Panc1 (cell line): Measurements from ENCODE around the gene ROBO4. TPM values are rescaled to one million over a fixed set of nuclear protein-coding genes. Genes with fewer than 3 reads are reported as not detected.

Experiments used
- ATAC-seq: fragments of 200-7000 bp; cut with Tn5 transposase; 2 replicates; pipeline ENCODE4 v1.9.1; 2020; ENCODE audit warnings: mild to moderate bottlenecking, moderate library complexity
- BruUV-seq: library from RNA; stranded (reverse); fragments of 400-500 nt; replicated peaks from 2 replicates; lab custom pipeline; 2021; lab: Mats Ljungman, UMichigan
- CTCF ChIA-PET: fragments of 300-600 bp; sonication (Branson Sonifier 250); formaldehyde crosslinking; loops from one replicate; lab custom pipeline; 2022; ENCODE audit warnings: antibody characterized with exemption; lab: Charles Lee
- POLR2A ChIA-PET: fragments of 300-600 bp; sonication (Branson Sonifier 250); formaldehyde crosslinking; loops from one replicate; lab custom pipeline; 2022; ENCODE audit warnings: antibody characterized with exemption; lab: Charles Lee
- DNase-seq: peaks from one replicate; pipeline ENCODE4 v3.0.0-alpha.2; 2010; ENCODE audit warnings: low read depth, low spot score
- H3K27ac ChIP-seq: 2 replicates; pipeline ENCODE4 v1.5.1; 2011; ENCODE audit warnings: mild to moderate bottlenecking, low read length, inconsistent platforms
- H3K27me3 ChIP-seq: fragments of 200-500 bp; sonication (Bioruptor generic); 2 replicates; pipeline ENCODE4 v1.6.0; 2014; ENCODE audit warnings: low read length, inconsistent platforms; ENCODE audit not compliant: control insufficient read depth, insufficient read depth
- H3K36me3 ChIP-seq: fragments of 200-500 bp; sonication (Bioruptor generic); 2 replicates; pipeline ENCODE4 v1.5.1; 2014; ENCODE audit warnings: inconsistent platforms, mild to moderate bottlenecking, low read length, moderate library complexity; ENCODE audit not compliant: control insufficient read depth, insufficient read depth
- H3K4me1 ChIP-seq: 2 replicates; pipeline ENCODE4 v1.5.1; 2011; ENCODE audit warnings: inconsistent platforms, mild to moderate bottlenecking, low read length, moderate library complexity; ENCODE audit not compliant: control insufficient read depth, insufficient read depth
- H3K4me3 ChIP-seq, 2 experiments: 2 replicates each; pipeline ENCODE4 v1.5.1; 2011 to 2012; ENCODE audit warnings: low read depth in 2 of 2, low read length in 2 of 2, mild to moderate bottlenecking in 2 of 2, inconsistent platforms in 1 of 2, moderate library complexity in 1 of 2
- H3K9me3 ChIP-seq: fragments of 200-500 bp; sonication (Bioruptor generic); 2 replicates; pipeline ENCODE4 v1.5.1; 2014; ENCODE audit warnings: low read depth, mild to moderate bottlenecking, inconsistent platforms, low read length, moderate library complexity; ENCODE audit not compliant: control insufficient read depth, insufficient read depth
- POLR2AphosphoS5 ChIP-seq: IDR thresholded peaks from 2 replicates; pipeline ENCODE4 v1.6.1; 2012; ENCODE audit warnings: mild to moderate bottlenecking, low read depth, low read length, moderate library complexity
- SIN3A ChIP-seq: IDR thresholded peaks from 2 replicates; pipeline ENCODE4 v1.6.1; 2012; ENCODE audit warnings: low read depth, mild to moderate bottlenecking, low read length, moderate library complexity, borderline replicate concordance; ENCODE audit not compliant: insufficient read depth
- TCF7L2 ChIP-seq: IDR thresholded peaks from 2 replicates; pipeline ENCODE4 v1.6.1; 2011; ENCODE audit warnings: mild to moderate bottlenecking, low read depth, low read length, inconsistent platforms
- in situ Hi-C: cut with HindIII; loops from 2 replicates; pipeline ENCODE4 v1.10.0; 2016; ENCODE audit warnings: low sequenced_read_pairs, low pct_unique_long_range_greater_than_20kb
- intact Hi-C: fragments of 100-400 bp; cut with micrococcal nuclease; formaldehyde crosslinking; loops from one replicate; pipeline ENCODE4 v1.10.0; 2022; ENCODE audit not compliant: unreplicated experiment
- total RNA-seq: library from RNA; stranded (reverse); gene quantifications from one replicate; pipeline ENCODE4 v1.2.1, GENCODE V29; 2021; ENCODE audit not compliant: unreplicated experiment
- TF ChIP-seq, protein P1 (sequence below): fragments of 450-650 bp; IDR thresholded peaks from 2 replicates; pipeline ENCODE4 v1.5.1; 2017; ENCODE audit warnings: mild to moderate bottlenecking
- TF ChIP-seq, protein P2 (sequence below), 2 experiments: IDR thresholded peaks; 2 replicates each; pipeline ENCODE4 v1.6.1; 2011 to 2012; ENCODE audit warnings: low read depth in 2 of 2, control low read depth in 1 of 2, low read length in 1 of 2, mild to moderate bottlenecking in 1 of 2, moderate library complexity in 1 of 2; ENCODE audit not compliant: insufficient read depth in 1 of 2

ROBO4 gene
- total RNA-seq, 1 experiment from 2014 or later = 0.26 TPM

DNA sequence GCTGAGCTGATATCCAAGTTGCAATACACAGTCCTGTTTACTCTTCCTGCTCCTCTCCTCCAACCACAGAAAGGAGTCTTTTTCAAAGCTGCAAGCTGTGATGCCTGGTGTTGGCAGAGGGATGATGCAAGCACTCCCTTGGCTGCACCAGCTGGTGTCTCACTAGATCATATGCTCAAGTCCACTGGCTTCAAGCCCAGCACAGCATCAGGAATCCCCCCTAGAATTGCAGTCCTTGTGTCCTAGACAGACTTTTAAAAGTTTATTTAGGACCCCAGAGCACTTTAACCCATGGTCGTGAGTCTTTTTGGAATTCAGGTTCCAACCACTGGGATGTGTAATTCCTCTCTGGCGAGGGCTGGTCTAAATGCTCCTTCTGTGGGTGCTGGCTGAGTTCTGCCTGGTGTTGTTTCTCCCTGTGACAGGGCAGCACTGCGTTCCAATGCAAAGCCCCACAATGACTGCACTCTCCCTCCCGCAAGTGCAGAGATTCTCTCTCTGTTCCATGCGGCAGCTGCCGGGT lies 19.5 kb upstream of the ROBO4 start:
- CTCF ChIA-PET = no interaction called here
- H3K9me3 ChIP-seq = no peaks in the 10 kb centered on the region
- in situ Hi-C loops (no loop called here), intact Hi-C loops (loop anchor here (10.0 kb wide), 1 partner anchor 118 kb away; no protein-coding TSS in a partner anchor)
- DNase-seq (no peak), ATAC-seq (no peak)
- POLR2A ChIA-PET = no interaction called here
- no peaks in the 10 kb centered on the region; the same call in 1 of the 2 replicates for H3K27me3 ChIP-seq
- no peaks in the 10 kb centered on the region for H3K4me1 ChIP-seq
- no peak overlapping the region for H3K4me3 ChIP-seq
- TF ChIP-seq, protein P1, sequence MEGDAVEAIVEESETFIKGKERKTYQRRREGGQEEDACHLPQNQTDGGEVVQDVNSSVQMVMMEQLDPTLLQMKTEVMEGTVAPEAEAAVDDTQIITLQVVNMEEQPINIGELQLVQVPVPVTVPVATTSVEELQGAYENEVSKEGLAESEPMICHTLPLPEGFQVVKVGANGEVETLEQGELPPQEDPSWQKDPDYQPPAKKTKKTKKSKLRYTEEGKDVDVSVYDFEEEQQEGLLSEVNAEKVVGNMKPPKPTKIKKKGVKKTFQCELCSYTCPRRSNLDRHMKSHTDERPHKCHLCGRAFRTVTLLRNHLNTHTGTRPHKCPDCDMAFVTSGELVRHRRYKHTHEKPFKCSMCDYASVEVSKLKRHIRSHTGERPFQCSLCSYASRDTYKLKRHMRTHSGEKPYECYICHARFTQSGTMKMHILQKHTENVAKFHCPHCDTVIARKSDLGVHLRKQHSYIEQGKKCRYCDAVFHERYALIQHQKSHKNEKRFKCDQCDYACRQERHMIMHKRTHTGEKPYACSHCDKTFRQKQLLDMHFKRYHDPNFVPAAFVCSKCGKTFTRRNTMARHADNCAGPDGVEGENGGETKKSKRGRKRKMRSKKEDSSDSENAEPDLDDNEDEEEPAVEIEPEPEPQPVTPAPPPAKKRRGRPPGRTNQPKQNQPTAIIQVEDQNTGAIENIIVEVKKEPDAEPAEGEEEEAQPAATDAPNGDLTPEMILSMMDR = no peak
- no peak for TF ChIP-seq SIN3A
- no peak for TF ChIP-seq POLR2AphosphoS5
- TF ChIP-seq, protein P2, sequence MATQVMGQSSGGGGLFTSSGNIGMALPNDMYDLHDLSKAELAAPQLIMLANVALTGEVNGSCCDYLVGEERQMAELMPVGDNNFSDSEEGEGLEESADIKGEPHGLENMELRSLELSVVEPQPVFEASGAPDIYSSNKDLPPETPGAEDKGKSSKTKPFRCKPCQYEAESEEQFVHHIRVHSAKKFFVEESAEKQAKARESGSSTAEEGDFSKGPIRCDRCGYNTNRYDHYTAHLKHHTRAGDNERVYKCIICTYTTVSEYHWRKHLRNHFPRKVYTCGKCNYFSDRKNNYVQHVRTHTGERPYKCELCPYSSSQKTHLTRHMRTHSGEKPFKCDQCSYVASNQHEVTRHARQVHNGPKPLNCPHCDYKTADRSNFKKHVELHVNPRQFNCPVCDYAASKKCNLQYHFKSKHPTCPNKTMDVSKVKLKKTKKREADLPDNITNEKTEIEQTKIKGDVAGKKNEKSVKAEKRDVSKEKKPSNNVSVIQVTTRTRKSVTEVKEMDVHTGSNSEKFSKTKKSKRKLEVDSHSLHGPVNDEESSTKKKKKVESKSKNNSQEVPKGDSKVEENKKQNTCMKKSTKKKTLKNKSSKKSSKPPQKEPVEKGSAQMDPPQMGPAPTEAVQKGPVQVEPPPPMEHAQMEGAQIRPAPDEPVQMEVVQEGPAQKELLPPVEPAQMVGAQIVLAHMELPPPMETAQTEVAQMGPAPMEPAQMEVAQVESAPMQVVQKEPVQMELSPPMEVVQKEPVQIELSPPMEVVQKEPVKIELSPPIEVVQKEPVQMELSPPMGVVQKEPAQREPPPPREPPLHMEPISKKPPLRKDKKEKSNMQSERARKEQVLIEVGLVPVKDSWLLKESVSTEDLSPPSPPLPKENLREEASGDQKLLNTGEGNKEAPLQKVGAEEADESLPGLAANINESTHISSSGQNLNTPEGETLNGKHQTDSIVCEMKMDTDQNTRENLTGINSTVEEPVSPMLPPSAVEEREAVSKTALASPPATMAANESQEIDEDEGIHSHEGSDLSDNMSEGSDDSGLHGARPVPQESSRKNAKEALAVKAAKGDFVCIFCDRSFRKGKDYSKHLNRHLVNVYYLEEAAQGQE (IDR thresholded peaks at IDR 0.05; ENCODE audit: insufficient read depth in 1 of 2, low read depth in 2 of 2, low read length in 1 of 2) = no peak
- TF ChIP-seq TCF7L2 = no peak
- no TSS peak for BruUV-seq
- no peak overlapping the region for H3K27ac ChIP-seq
- H3K36me3 ChIP-seq = no peaks in the 10 kb centered on the region

DNA sequence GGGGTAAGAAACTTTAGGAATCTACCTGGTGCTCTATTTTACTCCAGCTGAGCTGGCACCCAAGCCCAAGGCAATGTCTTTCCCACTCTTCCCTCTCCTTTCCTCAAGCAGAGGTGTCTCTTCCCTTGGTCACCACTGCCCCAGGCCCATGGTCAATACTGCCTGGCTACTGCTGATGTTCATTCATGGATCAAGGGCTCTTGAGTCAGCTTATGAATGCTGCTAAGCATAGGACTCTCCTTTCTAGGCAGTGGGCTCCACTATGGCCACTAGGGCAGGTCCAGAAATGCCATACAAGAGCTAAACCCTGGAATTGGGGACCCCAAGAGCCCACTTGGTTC lies 18.7 kb upstream of the ROBO4 start:
- ChIA-PET CTCF (no interaction called here), POLR2A (no interaction called here)
- BruUV-seq = no TSS peak

More for the DNA sequence above, 18.7 kb upstream of the ROBO4 start:
- in situ Hi-C loops = no loop called here
- Histone ChIP-seq H3K27me3 (no peaks in the 10 kb centered on the region; the same call in 1 of the 2 replicates), H3K4me3 (no peak overlapping the region), H3K9me3 (no peaks in the 10 kb centered on the region), H3K36me3 (no peaks in the 10 kb centered on the region), H3K4me1 (no peaks in the 10 kb centered on the region), H3K27ac (no peak overlapping the region)
- no peak for DNase-seq
- no peak for TF ChIP-seq TCF7L2
- TF ChIP-seq POLR2AphosphoS5 = no peak
- no peak for TF ChIP-seq SIN3A
- TF ChIP-seq, protein P2 (IDR thresholded peaks at IDR 0.05; ENCODE audit: insufficient read depth in 1 of 2, low read depth in 2 of 2, low read length in 1 of 2) = no peak
- TF ChIP-seq, protein P1 = no peak
- intact Hi-C loops = loop anchor here (10.0 kb wide), 1 partner anchor 118 kb away; no protein-coding TSS in a partner anchor
- ATAC-seq = no peak
